NCI-H2081 treated with DMSO at 0.1 percent for 48 hours (cell line): ENCODE results near the gene BET1.
"Not testable (repeated sequence)": the region's sequence is repeated elsewhere in the genome, so short reads cannot be mapped to it uniquely, and the experiment has no call there.

ENCODE experiments used
- DNase-seq: peaks from one replicate; lab custom pipeline; 2025; lab: John Stamatoyannopoulos, UW

Gene BET1

DNA sequence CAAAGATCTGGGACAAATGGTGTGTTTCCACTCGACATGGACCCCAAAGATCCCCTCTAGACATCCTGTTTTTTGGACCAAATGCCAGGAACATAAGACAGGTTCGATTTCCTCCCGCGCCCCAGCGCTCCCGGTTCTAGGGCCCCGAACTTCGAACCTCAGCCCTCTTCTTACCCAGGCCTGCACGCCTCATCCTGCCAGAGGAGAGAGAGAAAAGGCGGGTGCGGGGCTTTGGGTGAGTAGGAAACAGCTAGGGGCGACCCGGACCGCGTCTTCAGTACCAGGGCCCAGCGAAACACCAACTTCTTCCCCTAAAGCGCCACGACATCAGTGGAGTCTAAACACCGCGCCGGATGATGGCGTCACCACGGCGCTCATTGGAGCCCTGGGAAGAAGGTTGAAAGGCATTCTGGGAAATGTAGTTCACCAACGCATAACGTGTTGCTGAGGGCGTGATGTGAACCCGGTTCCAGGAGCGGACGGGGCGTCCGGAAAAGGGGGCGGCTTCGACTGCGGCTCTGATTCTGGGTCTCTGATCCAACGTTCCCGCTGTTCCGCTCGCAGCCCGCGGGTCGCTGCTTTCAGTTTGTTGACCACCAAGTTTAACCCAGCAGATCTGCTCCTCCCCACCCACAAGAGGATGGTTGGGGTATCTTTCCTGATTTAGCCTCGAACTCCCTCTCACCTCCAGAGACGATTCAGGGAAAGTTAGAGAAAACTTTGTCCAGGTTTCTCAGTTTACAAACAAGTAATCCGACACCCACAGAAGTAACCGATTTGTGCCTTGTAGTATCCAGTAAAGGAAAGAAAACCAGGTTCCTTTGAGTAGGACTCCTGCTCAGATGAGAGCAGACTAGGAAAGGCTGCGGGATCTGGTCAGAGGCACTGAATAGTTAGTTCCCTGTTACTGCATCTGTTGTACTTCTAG lies at the start of gene BET1:
Gene BET1 (minus strand): TSS at position 332 of the 928 bp plus-strand sequence. CDS start 139 bp downstream, at position 193.
- peak; percentile 90 for DNase-seq

GRCh38 chr7:94053532-94053931 lies 49.4 kb upstream of the BET1 start:
- no peak for DNase-seq

- DNase-seq = no peak
Measured at GRCh38 chr7:94052398-94053180, 48.4 kb upstream of the BET1 start.

- no peak for DNase-seq
Measured at GRCh38 chr7:94050046-94050445, 45.9 kb upstream of the BET1 start.

DNA sequence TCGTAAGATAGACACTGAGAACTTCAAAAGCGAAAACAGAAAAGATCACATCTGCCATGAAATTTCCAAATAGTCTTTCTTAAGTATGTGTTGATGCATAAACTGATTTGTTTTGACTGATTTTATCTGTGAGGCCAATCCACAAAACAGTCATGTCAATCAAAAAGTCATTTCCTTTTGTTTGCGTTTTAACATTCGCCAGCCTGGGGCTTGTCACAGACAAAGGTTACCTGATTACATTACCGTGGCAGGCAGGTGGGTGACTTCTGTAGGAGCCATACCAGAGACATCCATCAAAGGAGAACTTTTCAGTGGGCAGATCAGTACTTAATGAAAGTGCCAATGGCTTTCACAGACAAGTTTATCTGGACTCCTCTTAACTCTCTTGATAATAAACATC lies 45.5 kb upstream of the BET1 start:
- DNase-seq = no peak

- no peak for DNase-seq
Measured at GRCh38 chr7:94048755-94049154, 44.6 kb upstream of the BET1 start.

GRCh38 chr7:94047956-94048355 lies 43.8 kb upstream of the BET1 start:
- no peak for DNase-seq

- no peak for DNase-seq
Measured at GRCh38 chr7:94045581-94045980, 41.4 kb upstream of the BET1 start.

- no peak for DNase-seq
Measured at GRCh38 chr7:94044806-94045205, 40.7 kb upstream of the BET1 start.

DNA sequence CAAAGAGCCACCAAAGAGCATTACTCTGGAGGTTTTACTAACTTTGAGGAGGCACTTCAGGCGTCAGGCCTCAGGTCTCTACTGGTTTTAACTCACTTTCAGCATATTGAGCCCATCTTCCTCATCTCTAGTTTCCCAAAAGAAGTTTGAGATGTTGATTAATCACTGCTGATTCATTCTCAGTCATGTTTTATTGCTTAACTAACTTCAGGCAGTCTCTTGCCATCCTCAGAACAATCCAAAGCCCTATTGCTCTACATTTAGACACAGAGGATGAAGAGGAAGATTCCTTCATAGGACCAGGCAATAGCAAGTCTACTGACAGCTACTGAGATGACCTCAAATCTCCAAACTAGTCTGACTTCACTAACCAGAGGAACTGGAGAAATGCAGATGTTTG lies 39.1 kb upstream of the BET1 start:
- DNase-seq = no peak

DNA sequence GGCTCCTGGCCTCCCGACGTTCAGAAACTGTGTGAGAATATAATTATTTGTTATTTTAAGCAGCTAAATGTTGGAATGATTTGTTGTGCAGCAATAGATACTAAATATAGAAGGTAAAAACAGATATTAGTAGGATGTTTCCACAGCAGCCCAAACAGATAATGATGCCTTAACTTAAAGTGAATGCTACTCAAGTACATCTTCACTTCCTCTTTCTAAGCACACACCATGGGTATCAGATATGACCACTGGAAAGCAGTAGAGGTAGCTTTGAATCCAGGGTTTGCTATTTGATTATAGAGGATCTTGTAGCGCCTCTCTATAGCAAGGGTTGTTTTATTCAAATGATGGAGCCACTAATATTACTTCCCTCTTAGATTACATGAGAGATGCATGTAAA lies 38.2 kb upstream of the BET1 start:
- no peak for DNase-seq

DNA sequence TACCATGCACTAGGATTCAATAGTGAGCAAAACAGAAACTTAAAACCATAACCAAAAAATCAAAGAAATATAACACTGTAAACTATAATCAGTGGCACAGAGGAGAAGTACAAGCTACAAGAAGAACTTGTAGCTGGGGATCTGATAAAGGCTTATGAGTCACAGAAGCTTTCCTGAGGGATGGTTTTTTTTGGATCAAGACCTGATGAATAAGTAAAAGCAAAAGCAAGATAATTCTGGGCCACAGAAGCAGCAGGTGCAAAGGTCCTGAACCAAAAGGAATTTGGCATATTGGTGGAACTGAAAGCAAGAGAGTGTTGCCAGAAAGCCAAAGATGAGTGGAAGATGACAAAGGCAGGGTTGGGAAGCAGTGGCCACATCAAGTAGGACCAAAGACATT lies 37.4 kb upstream of the BET1 start:
- DNase-seq = no peak

DNA sequence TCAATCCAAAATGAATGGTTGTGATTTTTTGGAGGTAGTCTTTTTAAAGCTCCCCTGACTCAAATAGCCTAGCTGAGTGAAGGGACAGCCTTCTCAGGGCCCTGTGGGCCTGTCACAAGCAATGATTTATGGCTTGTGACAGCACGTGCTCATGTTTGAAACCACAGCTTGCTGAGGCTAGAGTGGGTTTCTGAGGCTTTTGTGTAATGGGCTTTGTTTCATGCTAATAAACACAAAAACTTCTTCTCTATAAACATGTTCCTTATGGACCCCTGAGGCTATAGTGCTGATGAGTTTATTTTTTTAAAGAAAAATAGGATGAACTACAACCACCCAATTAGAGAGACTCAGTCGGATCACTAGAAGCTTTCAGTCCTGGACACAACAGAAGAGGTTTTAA lies 36.1 kb upstream of the BET1 start:
- no peak for DNase-seq

GRCh38 chr7:94039368-94040035 lies 35.3 kb upstream of the BET1 start:
- DNase-seq = no peak

DNA sequence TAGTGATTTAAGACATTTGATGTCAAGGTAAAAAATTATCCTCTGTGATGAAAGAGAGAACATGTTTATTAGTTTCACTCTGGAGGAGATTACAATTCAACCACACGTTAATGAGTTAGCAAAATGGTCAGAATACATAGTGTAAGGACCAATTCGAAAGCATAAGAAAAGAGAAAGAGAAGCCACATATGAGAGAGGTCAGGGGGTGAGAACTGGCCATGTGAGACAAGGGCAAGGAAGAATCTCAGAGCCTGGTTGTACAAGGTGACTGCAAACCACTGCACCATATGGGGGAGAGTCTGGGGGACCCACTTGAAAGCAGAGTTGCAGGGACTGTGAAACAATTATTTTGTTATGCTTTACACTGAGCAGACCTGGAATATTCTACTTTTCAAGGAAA lies 27.7 kb upstream of the BET1 start:
- no peak for DNase-seq

- DNase-seq = no peak
Measured at GRCh38 chr7:94030634-94031033, 26.5 kb upstream of the BET1 start.

GRCh38 chr7:94029976-94030375 lies 25.8 kb upstream of the BET1 start:
- no peak for DNase-seq

DNA sequence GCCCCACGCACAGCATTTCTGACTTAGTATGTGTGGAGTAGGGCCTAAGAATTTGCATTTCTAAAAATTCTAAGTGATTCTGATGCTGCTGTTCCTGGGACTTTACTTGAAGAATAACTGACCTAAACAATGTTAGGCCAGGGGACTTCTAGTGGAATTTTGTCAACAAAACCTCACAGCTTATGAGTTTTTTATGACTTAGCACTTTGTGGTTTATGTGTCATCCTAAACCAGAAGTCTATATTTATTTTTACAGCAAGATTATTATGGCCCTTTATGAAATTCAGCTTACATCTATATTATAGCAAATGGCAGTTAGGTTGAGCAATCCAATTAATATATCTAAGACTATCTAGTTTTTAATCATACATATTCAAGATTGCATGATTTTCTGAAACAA lies 24.6 kb upstream of the BET1 start:
- DNase-seq = no peak

DNA sequence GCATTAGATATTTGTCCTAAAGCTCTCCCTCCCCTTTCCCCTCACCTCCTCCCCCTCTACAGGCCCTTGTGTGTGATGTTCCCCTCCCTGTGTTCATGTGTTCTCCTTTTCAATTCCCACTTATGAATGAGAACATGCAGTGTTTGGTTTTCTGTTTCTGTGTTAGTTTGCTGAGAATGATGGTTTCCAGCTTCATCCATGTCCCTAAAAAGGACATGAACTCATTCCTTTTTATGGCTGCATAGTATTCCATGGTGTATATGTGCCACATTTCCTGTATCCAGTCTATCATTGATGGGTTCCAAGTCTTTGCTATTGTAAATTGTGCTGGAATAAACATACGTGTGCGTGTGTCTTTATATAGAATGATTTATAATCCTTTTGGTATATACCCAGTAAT lies 22.5 kb upstream of the BET1 start:
- DNase-seq = not testable (repeated sequence)

GRCh38 chr7:94022550-94022949 lies 18.4 kb upstream of the BET1 start:
- DNase-seq = no peak

- DNase-seq = no peak
Measured at GRCh38 chr7:94016786-94017185, 12.6 kb upstream of the BET1 start.

- no peak for DNase-seq
Measured at GRCh38 chr7:94015538-94015937, 11.4 kb upstream of the BET1 start.

DNA sequence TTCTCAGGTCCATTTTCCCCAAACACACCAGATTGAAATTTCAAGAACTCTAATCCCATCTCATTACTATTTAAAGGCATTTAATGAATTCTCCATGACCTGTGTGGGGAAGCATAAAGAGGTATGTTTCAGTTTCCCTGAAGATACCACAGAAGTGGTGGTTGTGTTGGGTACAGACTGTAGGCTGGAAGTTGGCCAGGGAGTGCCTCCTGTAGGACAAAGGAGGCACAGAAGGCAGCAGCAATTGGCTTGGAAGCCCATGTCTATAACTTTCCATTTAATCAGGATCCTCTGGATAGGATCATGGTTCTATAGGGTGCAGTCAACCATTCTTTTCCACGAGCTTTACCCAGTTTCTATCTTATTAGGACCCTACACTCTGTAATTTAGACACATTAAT lies 8.6 kb upstream of the BET1 start:
- no peak for DNase-seq
